PC-3 (cell line): Measurements from ENCODE around the gene RMND5B. TPM values are rescaled to one million over a fixed set of nuclear protein-coding genes. Genes with fewer than 3 reads are reported as not detected.

Experiments used
- ATAC-seq: fragments of 200-7000 bp; cut with Tn5 transposase; 2 replicates; pipeline ENCODE4 v1.9.1; 2020; ENCODE audit warnings: mild to moderate bottlenecking, moderate library complexity
- BruUV-seq: library from RNA; stranded (reverse); fragments of 400-500 nt; replicated peaks from 2 replicates; lab custom pipeline; 2021; lab: Mats Ljungman, UMichigan
- CTCF ChIA-PET: fragments of 300-600 bp; sonication (Branson Sonifier 250); formaldehyde crosslinking; loops from one replicate; lab custom pipeline; 2022; ENCODE audit warnings: antibody characterized with exemption; lab: Charles Lee
- POLR2A ChIA-PET: fragments of 300-600 bp; sonication (Branson Sonifier 250); formaldehyde crosslinking; loops from one replicate; lab custom pipeline; 2022; ENCODE audit warnings: antibody characterized with exemption; ENCODE audit not compliant: unreplicated experiment; lab: Charles Lee
- DNase-seq: peaks from one replicate; pipeline ENCODE4 v3.0.0-alpha.2; 2015
- H2AFZ ChIP-seq: fragments of 300-600 bp; sonication (generic); 2 replicates; pipeline ENCODE4 v1.6.0; 2016; ENCODE audit warnings: antibody characterized with exemption, low read length
- H3F3A ChIP-seq: fragments of 300-600 bp; sonication (generic); one replicate; pipeline ENCODE4 v1.6.0; 2017; ENCODE audit warnings: antibody characterized with exemption, low read length, control low read depth, mild to moderate bottlenecking; ENCODE audit not compliant: unreplicated experiment
- H3K27ac ChIP-seq: fragments of 300-600 bp; sonication (generic); 2 replicates; pipeline ENCODE4 v1.5.1; 2016; ENCODE audit warnings: mild to moderate bottlenecking, low read length
- H3K27me3 ChIP-seq: fragments of 300-600 bp; sonication (generic); 2 replicates; pipeline ENCODE4 v1.6.1; 2016; ENCODE audit warnings: low read length, mixed read lengths
- H3K36me3 ChIP-seq: fragments of 300-600 bp; sonication (generic); 2 replicates; pipeline ENCODE4 v1.6.1; 2016; ENCODE audit warnings: low read depth, mixed run types, low read length, mixed read lengths
- H3K4me1 ChIP-seq: fragments of 300-600 bp; sonication (generic); 2 replicates; pipeline ENCODE4 v1.5.1; 2016; ENCODE audit warnings: low read length; ENCODE audit not compliant: insufficient read depth
- H3K4me2 ChIP-seq: fragments of 300-600 bp; sonication (generic); 2 replicates; pipeline ENCODE4 v1.6.0; 2016; ENCODE audit warnings: low read length
- H3K4me3 ChIP-seq: fragments of 300-600 bp; sonication (generic); 2 replicates; pipeline ENCODE4 v1.5.1; 2016; ENCODE audit warnings: mild to moderate bottlenecking, low read length, mixed read lengths
- H3K79me2 ChIP-seq: fragments of 300-600 bp; sonication (generic); 2 replicates; pipeline ENCODE4 v1.6.1; 2017; ENCODE audit warnings: low read length, mixed read lengths
- H3K9ac ChIP-seq: fragments of 300-600 bp; sonication (generic); 2 replicates; pipeline ENCODE4 v1.6.0; 2016; ENCODE audit warnings: mild to moderate bottlenecking, low read length
- H3K9me2 ChIP-seq: fragments of 300-600 bp; sonication (generic); replicated peaks from 2 replicates; pipeline ENCODE4 v1.6.1; 2016; ENCODE audit warnings: mixed run types, low read length, mixed read lengths
- H3K9me3 ChIP-seq: fragments of 300-600 bp; sonication (generic); 2 replicates; pipeline ENCODE4 v1.6.1; 2016; ENCODE audit warnings: low read length, mixed read lengths
- H4K20me1 ChIP-seq: fragments of 300-600 bp; sonication (generic); 2 replicates; pipeline ENCODE4 v1.6.1; 2016; ENCODE audit warnings: low read length, mixed read lengths
- CTCF ChIP-seq: fragments of 300-600 bp; sonication (generic); conservative IDR thresholded peaks from 2 replicates; pipeline ENCODE4 v1.5.1; 2017; ENCODE audit warnings: antibody characterized with exemption, low read depth, mild to moderate bottlenecking, low read length
- EZH2 ChIP-seq: fragments of 300-600 bp; sonication (generic); IDR thresholded peaks from one replicate; pipeline ENCODE4 v1.6.1; 2017; ENCODE audit warnings: antibody characterized with exemption, mild to moderate bottlenecking, low read length; ENCODE audit not compliant: unreplicated experiment
- EZH2phosphoT487 ChIP-seq: fragments of 300-600 bp; sonication (generic); IDR thresholded peaks from 2 replicates; pipeline ENCODE4 v1.6.1; 2018; ENCODE audit warnings: mild to moderate bottlenecking, antibody characterized with exemption, low read length, borderline replicate concordance
- intact Hi-C: fragments of 100-400 bp; cut with micrococcal nuclease; formaldehyde crosslinking; loops from 2 replicates; pipeline ENCODE4 v1.9.0; 2023
- total RNA-seq: library from RNA; depleted of rRNA; stranded (reverse); fragments of >200 nt; gene quantifications from 2 replicates; pipeline ENCODE4 v1.2.3, GENCODE V29; 2014

The RMND5B gene
- total RNA-seq, 1 experiment from 2014 or later = 33.2 TPM

- H3K4me3 ChIP-seq = no peak overlapping the region
- TF ChIP-seq EZH2phosphoT487 (no peak), EZH2 (no peak), CTCF (no peak)
- POLR2A ChIA-PET = no interaction called here
- H3K27me3 ChIP-seq = peaks cover 23% of the 10 kb centered on the region
- H3K79me2 ChIP-seq = no peaks in the 10 kb centered on the region
- no peak for DNase-seq
- CTCF ChIA-PET = interaction anchor here (0.6 to 1.2 kb wide), 3 partner anchors 15 to 45 kb away, joined by 3 to 7 read pairs (median 5); no protein-coding TSS in a partner anchor
- no peak overlapping the region for H2AFZ ChIP-seq
- H3K9me2 ChIP-seq = no peaks in the 10 kb centered on the region
- BruUV-seq = no TSS peak
- no peak overlapping the region for H3K27ac ChIP-seq
- ATAC-seq = no peak
- intact Hi-C loops = no loop called here
- no peaks in the 10 kb centered on the region for H3K36me3 ChIP-seq
- no peaks in the 10 kb centered on the region for H4K20me1 ChIP-seq
- no peaks in the 10 kb centered on the region for H3F3A ChIP-seq
- H3K9me3 ChIP-seq = no peaks in the 10 kb centered on the region
- H3K9ac ChIP-seq = no peak overlapping the region
- peaks cover 26% of the 10 kb centered on the region for H3K4me1 ChIP-seq
- no peak overlapping the region for H3K4me2 ChIP-seq
Measured at GRCh38 chr5:178119915-178120606, 10.8 kb upstream of the RMND5B start.

- Histone ChIP-seq H3K4me3 (peak overlapping the region; percentile 41), H4K20me1 (no peaks in the 10 kb centered on the region), H3K27ac (no peak overlapping the region), H2AFZ (peak overlapping the region; percentile 66), H3K4me2 (peak overlapping the region; percentile 61), H3K4me1 (peaks cover 26% of the 10 kb centered on the region), H3K36me3 (no peaks in the 10 kb centered on the region), H3F3A (no peaks in the 10 kb centered on the region), H3K9me2 (no peaks in the 10 kb centered on the region), H3K9ac (no peak overlapping the region), H3K27me3 (peaks cover 16% of the 10 kb centered on the region), H3K9me3 (no peaks in the 10 kb centered on the region), H3K79me2 (no peaks in the 10 kb centered on the region)
- intact Hi-C loops = no loop called here
- DNase-seq (peak; percentile 96), ATAC-seq (peak; percentile 81)
- no TSS peak for BruUV-seq
- peak; percentile 90 for TF ChIP-seq CTCF
- TF ChIP-seq EZH2phosphoT487 = no peak
- ChIA-PET CTCF (interaction anchor here (0.6 to 1.2 kb wide), 3 partner anchors 15 to 45 kb away, joined by 3 to 7 read pairs (median 5); no protein-coding TSS in a partner anchor), POLR2A (interaction anchor here (0.5 kb wide), 1 partner anchor 531 kb away, joined by 5 read pairs; no protein-coding TSS in a partner anchor)
Measured at GRCh38 chr5:178120607-178121357, 10.0 kb upstream of the RMND5B start.
